Ammon's horn (tissue), 1 donor: ENCODE measurements around the gene GLOD4.
"Not testable (repeated sequence)": the region's sequence is repeated elsewhere in the genome, so short reads cannot be mapped to it uniquely, and the experiment has no call there.

ENCODE experiments used
- DNase-seq: peaks from one replicate; pipeline ENCODE4 v3.0.0-alpha.2; 2016; ENCODE audit warnings: low spot score

Gene GLOD4

DNA sequence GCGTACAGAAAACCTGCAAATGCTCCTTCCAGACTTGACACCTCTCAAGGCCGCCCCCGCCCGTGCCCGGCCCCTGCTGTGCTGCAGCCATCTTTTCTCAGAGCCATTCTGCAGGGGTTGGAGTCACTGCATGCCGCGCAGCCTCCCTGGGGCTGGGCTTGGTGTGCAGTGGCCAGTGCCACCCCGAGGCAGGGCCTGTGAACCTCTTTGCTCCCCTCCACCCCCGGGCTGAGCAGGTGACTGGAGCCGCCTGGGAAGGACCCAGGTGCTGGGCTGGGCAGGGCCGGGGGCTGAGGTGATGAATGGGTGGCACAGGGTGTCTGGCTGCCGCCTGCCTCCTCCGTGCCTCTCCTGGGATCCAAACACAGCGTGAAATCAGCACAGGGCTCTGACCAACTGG lies 20.4 kb upstream of the GLOD4 start:
- DNase-seq = no peak

DNA sequence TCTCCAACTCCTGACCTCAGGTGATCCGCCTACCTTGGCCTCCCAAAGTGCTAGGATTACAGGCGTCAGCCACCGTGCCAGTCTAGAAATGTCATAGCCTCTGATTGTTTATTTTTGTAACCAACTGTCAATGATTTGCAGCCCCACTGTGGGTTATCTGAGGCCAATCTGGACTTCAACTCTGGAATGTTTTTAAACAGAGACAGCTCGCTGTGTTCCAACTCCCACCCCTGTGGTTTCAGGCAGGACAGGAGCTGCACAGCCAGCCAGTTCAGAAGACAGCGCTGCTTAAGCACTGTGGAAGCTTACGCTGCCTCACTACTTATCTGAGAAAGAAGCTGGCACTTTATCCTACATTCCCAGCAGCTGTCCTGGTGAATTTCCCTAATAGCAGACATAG lies 19.6 kb upstream of the GLOD4 start:
- DNase-seq = no peak

DNA sequence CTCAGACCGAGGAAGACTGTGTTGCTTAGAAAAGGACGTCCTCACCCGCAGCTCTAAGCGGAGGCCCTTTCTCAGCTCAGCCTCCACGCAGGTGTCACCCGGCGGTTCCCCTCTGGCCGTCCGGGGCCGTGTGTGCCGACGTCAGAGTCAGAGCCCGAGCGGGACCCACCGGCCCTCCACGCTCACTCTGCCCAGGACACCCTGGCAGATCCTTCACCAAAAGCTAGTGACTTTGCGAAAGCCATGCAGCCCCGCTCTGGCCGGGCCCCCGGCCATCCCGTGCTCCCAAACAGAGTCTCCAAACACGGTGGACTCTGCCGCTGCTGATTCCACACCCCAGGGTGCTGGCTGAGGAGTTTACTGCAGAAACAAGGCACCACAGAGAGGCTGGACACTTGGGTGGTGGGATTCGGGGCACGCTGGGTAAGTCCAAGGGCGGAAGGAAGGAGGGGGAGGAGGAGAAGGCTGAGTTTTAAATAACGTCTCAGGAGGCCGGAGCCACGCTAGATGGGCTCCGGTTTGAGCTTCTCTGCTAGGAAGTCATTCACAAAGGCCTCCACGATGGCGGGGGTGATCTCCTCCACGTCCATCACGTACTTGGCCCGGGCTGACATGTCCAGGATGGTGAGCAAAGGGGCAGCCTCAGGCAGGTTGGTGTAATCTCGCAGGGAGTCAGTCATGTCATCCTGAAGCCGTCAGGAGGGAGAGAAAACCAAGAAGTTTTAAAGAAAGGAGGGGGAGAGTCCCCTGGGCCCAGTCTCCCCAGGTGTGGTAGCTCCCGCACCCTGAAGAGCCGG lies 18.6 kb upstream of the GLOD4 start:
- no peak for DNase-seq

DNA sequence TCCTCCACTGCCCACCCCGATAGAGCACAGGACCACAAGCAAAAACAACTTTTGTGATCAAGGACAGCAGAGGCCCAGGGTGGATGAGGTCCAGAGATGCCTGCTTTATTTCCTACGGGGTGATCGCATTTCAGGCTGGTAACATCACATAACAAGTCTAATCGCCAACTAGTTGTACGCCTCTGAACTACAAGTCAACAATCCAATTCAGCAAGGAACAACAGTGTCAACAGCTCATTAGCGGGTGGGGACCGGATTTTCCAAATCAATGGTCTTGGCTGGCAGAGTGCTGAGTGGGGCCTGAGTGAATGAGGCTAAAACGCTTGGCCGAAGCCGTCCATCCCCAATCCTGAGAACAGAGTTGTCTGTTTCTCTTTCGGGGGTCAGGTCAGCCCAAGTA lies 17.2 kb upstream of the GLOD4 start:
- DNase-seq = no peak

DNA sequence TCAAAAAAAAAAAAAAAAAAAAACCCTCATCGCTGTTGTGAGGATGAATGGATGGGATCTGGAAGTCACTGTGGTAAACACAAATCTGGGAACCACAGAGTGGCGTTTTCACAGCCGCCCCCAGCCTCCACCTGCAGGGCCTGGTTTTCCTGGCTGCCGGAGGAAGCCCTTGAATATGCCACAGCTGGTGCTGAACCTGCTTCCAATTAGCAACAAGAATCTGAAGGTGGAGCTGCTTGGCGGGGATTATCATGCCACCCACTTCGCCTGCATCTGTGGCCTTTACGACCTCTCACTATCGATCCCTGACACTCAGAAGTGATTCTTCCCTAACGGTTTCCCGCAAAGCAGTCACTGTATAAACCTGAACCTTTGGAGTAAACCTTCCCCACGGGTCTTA lies 16.2 kb upstream of the GLOD4 start:
- peak; percentile 42 for DNase-seq

DNA sequence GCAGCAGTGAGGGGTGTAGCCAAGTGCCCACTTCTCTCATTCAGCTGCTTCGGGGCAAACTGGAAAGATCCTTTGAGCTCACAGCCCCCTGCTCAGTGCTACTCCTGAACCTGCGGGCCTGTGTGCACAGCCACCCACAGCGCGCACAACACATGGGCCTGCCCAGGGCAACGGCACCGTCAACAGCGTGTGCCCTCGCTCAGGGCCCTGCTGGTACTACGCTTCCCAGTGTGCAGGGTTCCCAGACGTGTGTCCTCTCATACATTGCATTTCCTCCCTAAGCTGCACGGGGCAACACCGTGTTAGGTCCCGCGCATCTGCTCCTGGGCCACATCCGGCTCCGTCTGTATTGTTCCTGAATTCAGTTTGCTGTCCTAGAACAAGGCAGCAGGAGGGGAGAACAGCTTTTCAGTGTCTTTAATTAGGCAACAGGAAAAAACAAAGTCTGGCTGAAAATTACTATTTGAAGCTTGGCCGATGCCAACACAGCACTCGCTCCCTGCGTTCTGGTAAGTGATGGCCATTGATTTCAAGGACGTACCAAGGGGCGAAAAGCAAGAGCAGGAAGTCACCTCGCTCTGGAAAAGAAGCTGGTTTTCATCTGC lies 15.3 kb upstream of the GLOD4 start:
- DNase-seq = no peak

DNA sequence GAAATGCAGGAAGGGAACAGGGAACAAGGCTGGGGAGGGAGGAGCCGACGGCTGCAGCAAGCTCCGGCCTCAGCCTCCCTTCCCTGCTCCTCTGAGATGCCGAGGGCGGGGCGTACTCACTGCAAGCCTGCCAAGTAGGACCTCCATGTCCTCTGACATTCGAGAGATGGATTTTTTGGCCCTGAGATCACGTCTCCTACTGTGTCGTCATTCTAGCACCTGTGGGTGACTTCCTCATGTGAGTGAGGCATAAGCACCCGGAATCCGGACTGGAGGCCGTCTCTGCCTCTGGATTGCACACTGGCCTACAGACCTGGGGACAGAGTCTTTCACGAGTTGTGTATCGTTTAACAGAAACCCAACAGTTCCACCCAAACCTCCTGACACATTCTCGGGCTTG lies 14.5 kb upstream of the GLOD4 start:
- DNase-seq = no peak

DNA sequence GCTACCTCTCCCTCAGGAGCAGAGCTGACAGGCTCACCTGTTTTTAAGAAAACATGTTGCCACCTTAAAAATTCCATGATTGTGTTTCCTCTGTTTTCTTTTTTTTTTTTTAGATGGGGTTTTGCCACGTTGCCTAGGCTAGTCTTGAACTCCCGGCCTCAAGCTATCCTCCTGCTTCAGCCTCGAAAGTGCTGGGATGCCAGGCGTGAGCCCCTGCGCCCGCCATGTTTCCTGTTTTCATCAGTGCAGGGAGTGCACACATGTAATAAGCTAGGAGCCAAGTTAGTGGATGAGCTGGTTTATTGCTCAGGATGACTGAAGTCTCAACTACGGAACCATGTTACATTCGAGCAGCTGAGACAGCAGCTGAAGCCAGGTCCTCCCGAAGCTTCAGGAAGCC lies 13.6 kb upstream of the GLOD4 start:
- DNase-seq = no peak

DNA sequence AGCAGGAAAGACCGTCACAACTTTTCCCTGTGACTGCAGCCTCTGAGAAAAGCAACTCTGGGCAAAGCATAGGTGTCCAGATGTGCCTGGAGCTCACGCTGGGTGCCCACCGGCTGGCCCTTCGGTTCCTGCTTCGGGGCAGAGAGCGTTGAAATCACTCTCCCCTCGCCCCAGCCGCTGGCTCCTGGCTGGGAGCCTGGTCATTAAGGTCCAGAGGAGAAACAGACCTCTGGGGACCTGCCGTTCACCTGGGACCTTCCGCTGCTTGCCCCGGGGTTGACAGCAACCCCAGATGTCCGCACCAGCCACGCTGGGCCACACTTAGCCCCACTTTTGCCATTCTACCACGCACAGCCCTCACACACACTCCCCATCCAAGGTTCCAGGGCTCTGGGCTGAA lies 13.2 kb upstream of the GLOD4 start:
- no peak for DNase-seq

DNA sequence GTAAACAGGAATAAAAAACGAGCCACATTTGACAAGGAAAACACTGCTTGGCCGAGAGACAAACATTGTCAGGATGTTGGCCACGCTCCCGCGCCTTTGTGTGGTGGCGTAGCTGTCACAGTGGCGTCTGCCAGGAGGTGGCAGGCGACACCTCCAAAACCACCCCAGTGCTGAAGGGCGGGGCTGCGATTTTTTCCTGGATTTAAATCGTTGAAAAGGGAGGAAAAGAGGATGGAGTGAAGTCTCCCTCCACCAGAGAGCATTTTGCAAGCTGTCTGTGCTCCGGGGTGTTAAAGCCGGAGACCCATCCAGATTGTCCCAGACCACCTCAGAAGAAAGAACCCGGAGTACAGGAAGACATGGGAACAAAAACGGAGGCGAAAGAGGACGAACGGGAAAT lies 12.8 kb upstream of the GLOD4 start:
- DNase-seq = peak; percentile 96

DNA sequence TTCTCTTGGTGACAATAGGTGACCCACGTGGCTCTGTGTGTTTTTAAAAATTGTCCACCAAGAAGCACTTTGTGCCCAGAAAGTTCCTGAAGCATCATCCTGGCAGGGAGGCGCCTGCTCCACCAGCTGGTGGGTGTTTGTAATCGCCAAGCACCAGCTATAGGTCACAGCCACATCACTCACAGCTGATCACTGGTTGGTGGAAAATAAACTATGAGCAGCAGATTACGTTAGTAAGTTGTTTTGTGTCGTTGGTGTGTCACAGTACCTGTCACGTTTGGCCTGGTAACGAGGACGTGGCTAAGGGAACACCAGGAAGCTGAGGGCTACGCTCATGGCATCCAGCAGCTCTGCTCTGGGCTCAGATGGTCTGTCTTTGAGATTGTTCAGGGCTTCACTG lies 10.2 kb upstream of the GLOD4 start:
- DNase-seq = no peak

DNA sequence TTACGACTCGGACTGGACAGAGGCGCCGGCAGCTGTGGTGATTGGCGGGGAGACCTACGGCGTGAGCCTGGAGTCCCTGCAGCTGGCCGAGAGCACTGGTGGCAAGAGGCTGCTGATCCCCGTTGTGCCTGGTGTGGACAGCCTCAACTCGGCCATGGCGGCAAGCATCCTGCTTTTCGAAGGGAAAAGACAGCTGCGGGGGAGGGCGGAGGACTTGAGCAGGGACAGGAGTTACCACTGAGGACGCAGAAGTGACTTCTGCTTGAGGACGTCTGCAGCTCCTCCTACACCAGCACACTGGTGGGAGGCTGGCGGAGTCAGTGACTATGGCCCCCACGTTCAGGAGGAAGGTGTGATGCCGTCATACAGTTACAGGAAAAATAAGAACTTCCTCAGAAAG lies 9.7 kb upstream of the GLOD4 start:
- DNase-seq = no peak

DNA sequence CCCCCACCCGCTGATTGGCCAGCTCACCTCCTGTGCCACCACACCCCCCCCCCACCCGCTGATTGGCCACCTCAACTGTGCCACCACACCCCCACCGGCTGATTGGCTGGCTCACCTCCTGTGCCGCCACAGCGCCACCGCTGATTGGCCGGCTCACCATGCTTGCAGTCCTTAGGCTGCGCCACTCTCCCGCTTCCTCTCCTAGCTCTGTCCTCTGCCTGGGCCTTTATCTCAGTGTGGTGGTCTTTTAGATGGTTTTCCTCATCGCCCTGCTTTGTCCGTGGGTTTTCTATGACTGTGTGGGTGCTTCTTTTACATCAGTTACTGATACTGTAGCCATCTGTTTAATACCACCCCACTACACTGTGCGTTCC lies 8.8 kb upstream of the GLOD4 start:
- not testable (repeated sequence) for DNase-seq

DNA sequence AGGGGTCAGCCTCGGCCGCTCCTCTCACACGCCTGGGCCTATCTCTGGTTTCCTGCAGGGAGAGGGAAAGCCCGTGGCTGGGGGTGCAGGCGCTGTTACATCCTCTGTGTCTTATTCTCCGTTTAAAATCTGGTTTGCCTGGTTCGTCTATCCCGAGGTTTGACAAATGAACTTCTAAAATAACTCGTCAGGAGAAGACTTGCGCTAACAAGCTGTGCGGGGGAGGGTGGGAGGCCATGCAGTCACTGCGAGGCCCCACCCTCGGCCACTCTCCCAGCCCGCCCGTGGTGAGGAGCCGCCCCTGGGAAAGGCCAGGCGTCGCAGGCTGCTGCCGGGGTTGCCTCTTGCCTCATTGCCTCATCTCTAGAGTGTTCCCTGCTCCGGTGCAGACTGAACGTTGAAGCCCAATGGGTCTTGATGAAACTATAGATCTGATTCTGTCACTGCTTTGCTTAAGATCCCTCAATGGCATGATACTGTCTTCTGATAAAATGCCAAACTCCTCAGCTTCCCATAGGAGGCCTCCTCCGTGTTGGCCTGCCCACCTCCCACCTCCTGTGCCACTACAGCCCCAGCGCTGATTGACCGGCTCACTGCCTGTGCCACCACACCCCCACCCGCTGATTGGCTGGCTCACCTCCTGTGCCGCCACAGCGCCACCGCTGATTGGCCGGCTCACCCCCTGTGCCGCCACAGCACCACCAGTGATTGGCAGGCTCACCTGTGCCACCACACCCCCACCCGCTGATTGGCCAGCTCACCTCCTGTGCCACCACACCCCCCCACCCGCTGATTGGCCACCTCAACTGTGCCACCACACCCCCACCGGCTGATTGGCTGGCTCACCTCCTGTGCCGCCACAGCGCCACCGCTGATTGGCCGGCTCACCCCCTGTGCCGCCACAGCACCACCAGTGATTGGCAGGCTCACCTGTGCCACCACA lies 8.1 kb upstream of the GLOD4 start:
- not testable (repeated sequence) for DNase-seq

DNA sequence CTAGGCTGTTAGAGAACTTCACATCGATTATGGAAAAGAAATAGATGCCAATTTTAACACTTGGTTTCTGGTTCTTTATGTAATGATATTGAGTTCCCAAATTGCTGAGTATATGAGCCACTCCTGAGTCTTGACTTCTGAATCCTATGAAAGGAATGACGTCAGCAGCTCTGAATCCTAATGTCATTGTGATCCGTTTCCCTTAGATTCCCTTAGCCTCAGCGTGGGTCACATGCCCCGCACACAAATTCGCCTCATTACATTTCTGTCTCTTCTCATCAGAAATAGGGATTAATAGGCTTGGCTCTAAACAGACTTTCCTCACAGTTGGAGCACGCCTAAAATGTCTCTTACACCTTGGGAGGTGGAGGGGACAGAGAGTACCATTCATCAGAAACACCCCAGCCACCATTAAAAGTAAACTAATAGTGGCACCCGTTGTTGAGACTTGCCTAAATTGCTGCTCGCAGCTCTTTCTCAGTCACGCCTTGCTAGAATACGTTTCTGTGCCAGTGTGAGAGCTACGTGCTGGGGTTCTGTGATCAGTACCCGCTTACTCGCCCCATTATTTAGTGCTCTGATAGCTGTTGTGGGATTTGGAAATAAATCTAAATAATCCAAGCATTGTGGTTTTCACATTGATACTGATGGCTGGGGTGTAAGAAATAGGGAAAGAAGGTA lies 7.2 kb upstream of the GLOD4 start:
- no peak for DNase-seq

DNA sequence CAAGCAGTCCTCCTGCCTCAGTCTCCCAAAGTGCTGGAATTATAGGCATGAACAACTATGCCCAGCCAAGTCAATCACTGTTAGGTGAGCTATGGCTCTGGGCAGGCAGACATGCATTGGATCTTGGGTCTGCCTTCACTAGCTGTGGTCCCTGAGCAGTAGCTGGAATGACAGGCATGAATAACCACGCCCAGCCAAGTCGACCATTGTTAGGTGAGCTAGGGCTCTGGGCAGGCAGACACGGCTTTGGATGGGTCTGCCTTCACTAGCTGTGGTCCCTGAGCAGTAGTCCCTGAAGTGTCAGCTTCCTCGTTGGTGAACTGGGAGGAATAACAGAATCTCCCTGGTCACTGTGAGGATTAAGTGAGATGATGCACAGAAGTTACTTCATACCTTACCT lies 6.5 kb upstream of the GLOD4 start:
- DNase-seq = no peak

DNA sequence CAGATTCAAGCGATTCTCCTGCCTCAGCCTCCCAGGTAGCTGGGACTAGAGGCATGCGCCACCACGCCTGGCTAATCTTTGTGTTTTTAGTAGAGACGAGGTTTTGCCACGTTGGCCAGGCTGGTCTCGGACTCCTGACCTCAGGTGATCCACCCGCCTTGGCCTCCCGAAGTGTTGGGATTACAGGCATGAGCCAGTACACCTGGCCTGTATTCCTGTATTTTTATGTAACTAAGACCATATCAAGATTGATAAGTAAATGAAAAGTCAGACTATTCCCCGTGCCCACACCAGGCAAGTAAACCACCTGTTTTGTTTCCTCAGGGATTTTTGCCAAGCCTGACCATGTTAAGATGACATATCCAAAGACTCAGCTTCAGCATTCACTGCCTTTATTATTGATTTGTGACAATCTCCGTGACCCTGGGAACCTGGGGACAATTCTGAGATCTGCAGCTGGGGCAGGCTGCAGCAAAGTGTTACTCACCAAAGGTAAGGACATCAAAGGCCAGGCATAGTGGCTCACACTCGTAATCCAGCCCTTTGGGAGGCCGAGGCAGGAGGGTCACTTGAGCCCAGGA lies 5.7 kb upstream of the GLOD4 start:
- DNase-seq = no peak

DNA sequence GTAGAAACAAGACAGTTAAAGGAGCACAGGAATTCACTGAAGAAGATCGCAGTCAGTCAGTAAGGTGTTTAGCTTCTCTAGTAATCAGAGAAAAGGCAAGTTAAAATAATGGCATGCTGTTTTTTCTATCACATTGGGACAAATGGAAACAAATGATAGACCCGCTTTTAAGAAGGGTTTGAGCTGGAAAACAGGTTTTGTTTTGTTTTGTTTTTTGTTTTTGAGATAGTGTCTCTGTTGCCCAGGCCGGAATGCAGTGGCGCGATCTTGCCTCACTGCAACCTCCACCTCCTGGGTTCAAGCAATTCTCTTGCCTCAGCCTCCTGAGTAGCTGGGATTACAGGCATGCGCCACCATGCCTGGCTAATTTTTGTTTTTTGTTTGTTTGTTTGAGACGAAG lies 3.8 kb upstream of the GLOD4 start:
- DNase-seq = not testable (repeated sequence)

DNA sequence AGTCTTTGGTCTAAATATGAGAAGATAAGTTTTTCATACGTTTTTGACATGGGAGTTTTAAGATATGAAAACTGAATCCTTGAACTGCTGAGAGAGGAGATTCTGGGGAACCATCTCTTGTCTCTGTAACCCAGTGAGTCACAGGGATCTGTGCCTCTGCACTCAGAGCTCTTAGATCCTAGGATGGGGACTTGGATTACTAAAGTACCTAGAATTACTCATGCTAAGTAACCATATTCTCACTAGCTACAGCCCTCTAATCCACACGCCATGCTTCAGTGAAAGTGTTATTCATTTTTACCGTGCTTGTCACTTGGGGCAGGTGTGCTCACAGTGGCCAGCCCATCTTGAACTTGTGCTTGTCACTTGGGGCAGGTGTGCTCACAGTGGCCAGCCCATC lies 2.1 kb upstream of the GLOD4 start:
- no peak for DNase-seq

DNA sequence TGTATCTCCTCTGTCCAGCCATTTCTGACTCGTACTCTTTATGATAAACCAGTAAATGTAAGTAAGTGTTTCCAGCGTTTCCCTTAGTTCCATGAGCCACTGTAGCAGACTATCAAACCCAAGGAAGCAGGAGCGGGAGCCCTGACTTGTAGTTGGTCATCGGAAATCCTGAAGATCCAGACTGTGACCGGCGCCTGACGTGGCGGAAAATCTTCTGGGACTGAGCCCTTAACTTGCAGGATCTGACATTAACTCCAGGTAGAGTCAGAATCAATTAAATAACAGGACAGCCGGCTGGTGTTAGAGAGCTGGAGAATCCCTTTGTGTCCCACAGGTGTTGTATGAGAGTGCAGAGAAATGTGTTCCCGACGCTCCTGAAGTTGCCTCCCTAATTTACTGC lies 4.0 kb downstream of the GLOD4 start:
- DNase-seq = no peak

DNA sequence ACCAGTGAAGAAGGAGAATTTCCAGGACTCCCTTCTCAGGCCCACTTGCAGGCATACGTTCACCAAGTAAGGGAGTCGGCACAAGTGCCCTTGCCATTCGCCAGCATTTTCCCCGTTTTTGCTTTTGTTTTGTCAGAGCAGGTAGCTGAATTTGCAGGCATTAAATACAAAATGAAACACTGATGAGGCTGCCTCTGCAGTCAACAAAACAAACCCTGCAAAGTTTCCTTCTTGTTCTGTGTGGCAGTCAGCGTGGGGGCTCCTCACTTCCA lies 7.8 kb downstream of the GLOD4 start:
- DNase-seq = no peak
